HG02840 (cell line): ENCODE results near the gene FBXL7.
"Not testable (repeated sequence)": the region's sequence is repeated elsewhere in the genome, so short reads cannot be mapped to it uniquely, and the experiment has no call there.

Experiments
- ATAC-seq: cut with Tn5 transposase; IDR thresholded peaks from one replicate; pipeline ENCODE4 v1.9.1; 2021; ENCODE audit warnings: mild to moderate bottlenecking, moderate library complexity, moderate number of reproducible peaks; ENCODE audit not compliant: unreplicated experiment, low FRiP score

The FBXL7 gene

GRCh38 chr5:15837551-15838289 is 337.7 kb downstream of the FBXL7 start:
- ATAC-seq = no peak

- ATAC-seq = no peak
Observed at GRCh38 chr5:15844253-15844652, 344.3 kb downstream of the FBXL7 start.

- no peak for ATAC-seq
Observed at GRCh38 chr5:15844871-15845270, 344.9 kb downstream of the FBXL7 start.

- ATAC-seq = no peak
Observed at GRCh38 chr5:15850536-15850935, 350.6 kb downstream of the FBXL7 start.

GRCh38 chr5:15850939-15851341 is 351.0 kb downstream of the FBXL7 start:
- ATAC-seq = no peak

GRCh38 chr5:15852217-15852616 is 352.2 kb downstream of the FBXL7 start:
- no peak for ATAC-seq

GRCh38 chr5:15852949-15853348 is 353.0 kb downstream of the FBXL7 start:
- no peak for ATAC-seq

GRCh38 chr5:15858326-15858725 is 358.3 kb downstream of the FBXL7 start:
- no peak for ATAC-seq

GRCh38 chr5:15864536-15865215 is 364.7 kb downstream of the FBXL7 start:
- ATAC-seq = no peak

GRCh38 chr5:15872259-15872658 is 372.3 kb downstream of the FBXL7 start:
- ATAC-seq = not testable (repeated sequence)

GRCh38 chr5:15877914-15878313 is 377.9 kb downstream of the FBXL7 start:
- ATAC-seq = no peak

GRCh38 chr5:15880201-15880600 is 380.2 kb downstream of the FBXL7 start:
- no peak for ATAC-seq

GRCh38 chr5:15885156-15885555 is 385.2 kb downstream of the FBXL7 start:
- ATAC-seq = no peak

GRCh38 chr5:15886156-15886555 is 386.2 kb downstream of the FBXL7 start:
- no peak for ATAC-seq

GRCh38 chr5:15887093-15887492 is 387.1 kb downstream of the FBXL7 start:
- ATAC-seq = no peak

- ATAC-seq = no peak
Observed at GRCh38 chr5:15889001-15889400, 389.0 kb downstream of the FBXL7 start.

- ATAC-seq = no peak
Observed at GRCh38 chr5:15893866-15894265, 393.9 kb downstream of the FBXL7 start.

- no peak for ATAC-seq
Observed at GRCh38 chr5:15897656-15898055, 397.7 kb downstream of the FBXL7 start.

GRCh38 chr5:15898641-15899040 is 398.7 kb downstream of the FBXL7 start:
- no peak for ATAC-seq

- ATAC-seq = no peak
Observed at GRCh38 chr5:15899481-15899880, 399.5 kb downstream of the FBXL7 start.

GRCh38 chr5:15901151-15901550 is 401.2 kb downstream of the FBXL7 start:
- ATAC-seq = no peak

- no peak for ATAC-seq
Observed at GRCh38 chr5:15902066-15902465, 402.1 kb downstream of the FBXL7 start.
